Fibroblast of upper back skin (primary cell): Measurements from ENCODE around the gene RPS15A.
"Not testable (repeated sequence)": the region's sequence is repeated elsewhere in the genome, so short reads cannot be mapped to it uniquely, and the experiment has no call there.

Experiments used
- DNase-seq: peaks from one replicate; pipeline ENCODE4 v3.0.0-alpha.2; 2013

The RPS15A gene

GRCh38 chr16:18792836-18793433, 2.8 kb upstream of the RPS15A start:
- DNase-seq, result no peak

GRCh38 chr16:18789515-18789849, 652 bp downstream of the RPS15A start:
- DNase-seq, result no peak

- DNase-seq, result no peak
Observed at GRCh38 chr16:18788828-18789514, 1.2 kb downstream of the RPS15A start.

GRCh38 chr16:18784917-18785623, 5.1 kb downstream of the RPS15A start:
- no peak for DNase-seq

GRCh38 chr16:18783430-18784341, 6.4 kb downstream of the RPS15A start:
- DNase-seq, result no peak

- no peak for DNase-seq
Observed at GRCh38 chr16:18782697-18783429, 7.3 kb downstream of the RPS15A start.

- not testable (repeated sequence) for DNase-seq
Observed at GRCh38 chr16:18781232-18781631, 8.9 kb downstream of the RPS15A start.

- not testable (repeated sequence) for DNase-seq
Observed at GRCh38 chr16:18780460-18781026, 9.6 kb downstream of the RPS15A start.

- not testable (repeated sequence) for DNase-seq
Observed at GRCh38 chr16:18777664-18778063, 12.5 kb downstream of the RPS15A start.

GRCh38 chr16:18776334-18776733, 13.8 kb downstream of the RPS15A start:
- not testable (repeated sequence) for DNase-seq

GRCh38 chr16:18774651-18775050, 15.5 kb downstream of the RPS15A start:
- DNase-seq, result not testable (repeated sequence)

GRCh38 chr16:18772171-18772570, 18.0 kb downstream of the RPS15A start:
- DNase-seq, result not testable (repeated sequence)

- not testable (repeated sequence) for DNase-seq
Observed at GRCh38 chr16:18770336-18770962, 19.7 kb downstream of the RPS15A start.

- DNase-seq, result not testable (repeated sequence)
Observed at GRCh38 chr16:18767217-18767616, 22.9 kb downstream of the RPS15A start.

- DNase-seq, result not testable (repeated sequence)
Observed at GRCh38 chr16:18762713-18763112, 27.4 kb downstream of the RPS15A start.

- peak; percentile 6 for DNase-seq
Observed at GRCh38 chr16:18759598-18760520, 30.3 kb downstream of the RPS15A start.

- DNase-seq, result not testable (repeated sequence)
Observed at GRCh38 chr16:18757960-18758660, 32.0 kb downstream of the RPS15A start.

- DNase-seq, result not testable (repeated sequence)
Observed at GRCh38 chr16:18756639-18757038, 33.5 kb downstream of the RPS15A start.

GRCh38 chr16:18742870-18743269, 47.3 kb downstream of the RPS15A start:
- DNase-seq, result not testable (repeated sequence)
